H9 (cell line): ENCODE results near the gene GDF15. TPM values are rescaled to one million over a fixed set of nuclear protein-coding genes. Genes with fewer than 3 reads are reported as not detected.

Experiments used
- DNase-seq: peaks from one replicate; pipeline ENCODE4 v3.0.0-alpha.2; 2017
- H2AFZ ChIP-seq: one replicate; pipeline ENCODE4 v1.6.1; 2013; ENCODE audit warnings: mild to moderate bottlenecking, low read length, control low read depth, moderate library complexity
- H2AK5ac ChIP-seq: 2 replicates; pipeline ENCODE4 v1.6.1; 2013; ENCODE audit warnings: low read length, control low read depth, mixed read lengths; ENCODE audit not compliant: insufficient read length
- H2BK120ac ChIP-seq: one replicate; pipeline ENCODE4 v1.6.1; 2013; ENCODE audit warnings: low read depth, mild to moderate bottlenecking, low read length, control low read depth, inconsistent platforms; ENCODE audit not compliant: poor library complexity, severe bottlenecking
- H2BK12ac ChIP-seq: 2 replicates; pipeline ENCODE4 v1.6.1; 2013; ENCODE audit warnings: low read length, control low read depth, mixed read lengths, low read depth; ENCODE audit not compliant: insufficient read length
- H2BK15ac ChIP-seq: 2 replicates; pipeline ENCODE4 v1.6.1; 2013; ENCODE audit warnings: low read depth, low read length, control low read depth
- H2BK20ac ChIP-seq: one replicate; pipeline ENCODE4 v1.6.1; 2013; ENCODE audit warnings: low read depth, mild to moderate bottlenecking, low read length, control low read depth, inconsistent platforms; ENCODE audit not compliant: poor library complexity, severe bottlenecking
- H2BK5ac ChIP-seq: 2 replicates; pipeline ENCODE4 v1.6.1; 2013; ENCODE audit warnings: low read length, control low read depth, mixed read lengths; ENCODE audit not compliant: insufficient read length
- H3K14ac ChIP-seq: 2 replicates; pipeline ENCODE4 v1.6.1; 2013; ENCODE audit warnings: low read length, control low read depth; ENCODE audit not compliant: insufficient read depth
- H3K18ac ChIP-seq: 2 replicates; pipeline ENCODE4 v1.6.1; 2013; ENCODE audit warnings: low read depth, mild to moderate bottlenecking, mixed read lengths, low read length, control low read depth; ENCODE audit not compliant: insufficient read length
- H3K23ac ChIP-seq: 2 replicates; pipeline ENCODE4 v1.6.1; 2013; ENCODE audit warnings: low read length, control low read depth, mixed read lengths, low read depth; ENCODE audit not compliant: insufficient read length
- H3K23me2 ChIP-seq: 2 replicates; pipeline ENCODE4 v1.6.1; 2013; ENCODE audit warnings: low read depth, mild to moderate bottlenecking, mixed read lengths, low read length, control low read depth; ENCODE audit not compliant: insufficient read length, poor library complexity, severe bottlenecking
- H3K27ac ChIP-seq: 2 replicates; pipeline ENCODE4 v1.5.1; 2013; ENCODE audit warnings: low read length, control low read depth, mixed read lengths, low read depth; ENCODE audit not compliant: insufficient read length
- H3K27me3 ChIP-seq: 2 replicates; pipeline ENCODE4 v1.6.1; 2013; ENCODE audit warnings: low read length, control low read depth, inconsistent platforms; ENCODE audit not compliant: insufficient read depth
- H3K4ac ChIP-seq: 2 replicates; pipeline ENCODE4 v1.6.1; 2013; ENCODE audit warnings: low read depth, mild to moderate bottlenecking, control low read depth, inconsistent platforms, low read length, moderate library complexity
- H3K4me1 ChIP-seq: 2 replicates; pipeline ENCODE4 v1.6.1; 2013; ENCODE audit warnings: low read length, control low read depth, inconsistent platforms; ENCODE audit not compliant: insufficient read depth
- H3K4me2 ChIP-seq: 2 replicates; pipeline ENCODE4 v1.6.1; 2013; ENCODE audit warnings: low read length, control low read depth, mixed read lengths; ENCODE audit not compliant: insufficient read length, insufficient read depth
- H3K56ac ChIP-seq: 2 replicates; pipeline ENCODE4 v1.6.1; 2013; ENCODE audit warnings: low read depth, mild to moderate bottlenecking, mixed read lengths, low read length, control low read depth; ENCODE audit not compliant: insufficient read length
- H3K79me1 ChIP-seq: 2 replicates; pipeline ENCODE4 v1.6.1; 2013; ENCODE audit warnings: low read depth, mild to moderate bottlenecking, moderate library complexity, low read length, control low read depth, inconsistent platforms; ENCODE audit not compliant: insufficient read depth, poor library complexity, severe bottlenecking
- H3K79me2 ChIP-seq: 2 replicates; pipeline ENCODE4 v1.6.1; 2013; ENCODE audit warnings: low read length, control low read depth, inconsistent platforms; ENCODE audit not compliant: insufficient read depth
- H3K9ac ChIP-seq: 2 replicates; pipeline ENCODE4 v1.6.1; 2013; ENCODE audit warnings: low read length, control low read depth, mixed read lengths; ENCODE audit not compliant: insufficient read length; ENCODE audit errors: extremely low read depth
- H3K9me3 ChIP-seq: one replicate; pipeline ENCODE4 v1.6.1; 2013; ENCODE audit warnings: low read depth, low read length, inconsistent platforms; ENCODE audit not compliant: control insufficient read depth
- H3T11ph ChIP-seq: one replicate; pipeline ENCODE4 v1.6.1; 2013; ENCODE audit warnings: mild to moderate bottlenecking, low read length, control low read depth, inconsistent platforms
- H4K20me1 ChIP-seq: one replicate; pipeline ENCODE4 v1.6.1; 2013; ENCODE audit not compliant: control insufficient read depth, insufficient read length, insufficient read depth
- H4K5ac ChIP-seq: 2 replicates; pipeline ENCODE4 v1.6.1; 2013; ENCODE audit warnings: low read depth, mild to moderate bottlenecking, mixed read lengths, low read length, control low read depth; ENCODE audit not compliant: insufficient read length
- H4K8ac ChIP-seq: replicated peaks from 2 replicates; pipeline ENCODE4 v1.6.1; 2013; ENCODE audit warnings: low read length, control low read depth, mixed read lengths, low read depth; ENCODE audit not compliant: insufficient read length
- H4K91ac ChIP-seq: 2 replicates; pipeline ENCODE4 v1.6.1; 2013; ENCODE audit warnings: low read depth, mild to moderate bottlenecking, moderate library complexity, mixed read lengths, low read length, control low read depth; ENCODE audit not compliant: insufficient read length
- H3K27ac Mint-ChIP-seq, 3 experiments: 2 replicates in 2 of 3; 3 replicates in 1 of 3; pipeline ENCODE4 v1.8.0; 2020 to 2021; ENCODE audit warnings: mixed read lengths in 3 of 3, mild to moderate bottlenecking in 1 of 3, moderate library complexity in 1 of 3
- H3K27me3 Mint-ChIP-seq: 2 replicates; pipeline ENCODE4 v1.8.0; 2021; ENCODE audit warnings: low read depth, mild to moderate bottlenecking, moderate library complexity, mixed read lengths
- H3K36me3 Mint-ChIP-seq, 3 experiments: 2 replicates in 2 of 3; 3 replicates in 1 of 3; pipeline ENCODE4 v1.8.0; 2020 to 2021; ENCODE audit warnings: low read depth in 3 of 3, mixed read lengths in 3 of 3; ENCODE audit not compliant: insufficient read depth in 1 of 3
- H3K4me1 Mint-ChIP-seq, 2 experiments: 2 replicates each; pipeline ENCODE4 v1.8.0; 2020; ENCODE audit warnings: mixed read lengths in 2 of 2
- H3K4me3 Mint-ChIP-seq, 2 experiments: 2 replicates in 1 of 2; 3 replicates in 1 of 2; pipeline ENCODE4 v1.8.0; 2020 to 2021; ENCODE audit warnings: mild to moderate bottlenecking in 2 of 2, mixed read lengths in 2 of 2, moderate library complexity in 1 of 2
- H3K9me3 Mint-ChIP-seq, 2 experiments: 2 replicates in 1 of 2; 3 replicates in 1 of 2; pipeline ENCODE4 v1.8.0; 2020; ENCODE audit warnings: mild to moderate bottlenecking in 2 of 2, mixed read lengths in 2 of 2, moderate library complexity in 1 of 2
- WGBS: extraction: QIAGEN DNeasy Blood & Tissue Kit; methylation state at CpG from one replicate; pipeline ENCODE4 v1.1.7; 2013; ENCODE audit warnings: missing lambda C conversion rate, low lambda C conversion rate, mixed read lengths; ENCODE audit not compliant: insufficient read length; ENCODE audit errors: extremely low coverage; 5-methylcytosine and 5-hydroxymethylcytosine counted together
- total RNA-seq: library from RNA; stranded (reverse); gene quantifications from 2 replicates; pipeline ENCODE4 v1.2.1, GENCODE V29; 2021
- TF ChIP-seq, protein P1 (sequence below): fragments of 200-600 bp; sonication (generic); conservative IDR thresholded peaks from 3 replicates; pipeline ENCODE4 v1.8.0; 2021; ENCODE audit warnings: antibody characterized with exemption, mild to moderate bottlenecking

GDF15 gene
- total RNA-seq, 1 experiment from 2014 or later, result 5.7 TPM

DNA sequence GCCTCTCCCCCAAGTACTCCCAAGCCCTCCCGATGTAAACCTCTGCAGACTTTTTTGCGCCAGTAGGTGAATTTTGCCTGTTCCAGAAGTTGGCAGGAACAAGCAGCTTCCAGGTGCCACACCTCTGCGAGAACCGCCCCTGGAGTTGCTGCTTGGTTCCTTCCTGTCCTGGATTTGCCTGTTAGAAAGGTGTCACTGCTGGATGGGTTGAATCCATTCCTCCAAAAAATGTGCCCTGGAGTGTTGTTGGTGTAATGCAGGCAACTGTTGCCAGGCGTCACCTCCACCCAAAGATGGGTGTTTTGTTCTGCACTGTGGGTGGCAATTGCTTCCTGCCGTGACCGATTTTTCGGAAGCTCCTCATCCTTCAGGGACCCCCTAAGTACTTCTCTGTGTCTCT, 39.9 kb upstream of the GDF15 start:
- Histone ChIP-seq H2BK20ac (no peak overlapping the region), H3K14ac (no peak overlapping the region), H2BK12ac (no peak overlapping the region), H3K9ac (no peak overlapping the region), H3K79me1 (no peaks in the 10 kb centered on the region), H4K8ac (no peak overlapping the region), H3T11ph (no peak overlapping the region), H2BK5ac (no peak overlapping the region), H3K27ac (no peak overlapping the region), H3K56ac (no peak overlapping the region), H3K23me2 (peaks cover 1% of the 10 kb centered on the region), H2BK120ac (no peak overlapping the region), H4K20me1 (no peaks in the 10 kb centered on the region), H2AFZ (no peak overlapping the region), H3K4ac (no peak overlapping the region), H3K18ac (peak overlapping the region; percentile 44), H3K4me1 (peaks cover 2% of the 10 kb centered on the region), H3K23ac (no peak overlapping the region), H2AK5ac (no peak overlapping the region), H2BK15ac (no peak overlapping the region), H3K79me2 (no peaks in the 10 kb centered on the region), H3K4me2 (no peak overlapping the region), H4K91ac (no peak overlapping the region), H3K27me3 (no peaks in the 10 kb centered on the region), H4K5ac (no peak overlapping the region), H3K9me3 (no peaks in the 10 kb centered on the region)
- Mint-ChIP-seq H3K27ac (peak overlapping the region; percentile 88 to 96 (median 95)), H3K9me3 (no peaks in the 10 kb centered on the region; a peak in 2 of 5 replicates), H3K4me1 (peaks cover 41 to 43% of the 10 kb centered on the region in 2 experiments), H3K4me3 (peak overlapping the region; percentile 25 to 60), H3K36me3 (peaks cover 0 to 49% (median 8%) of the 10 kb centered on the region in 3 experiments; a peak in 5 of 7 replicates), H3K27me3 (no peaks in the 10 kb centered on the region)
- peak; percentile 84 for DNase-seq
- no CpG with 5 or more reads among the region's 8 CpGs for WGBS
- TF ChIP-seq, protein P1, sequence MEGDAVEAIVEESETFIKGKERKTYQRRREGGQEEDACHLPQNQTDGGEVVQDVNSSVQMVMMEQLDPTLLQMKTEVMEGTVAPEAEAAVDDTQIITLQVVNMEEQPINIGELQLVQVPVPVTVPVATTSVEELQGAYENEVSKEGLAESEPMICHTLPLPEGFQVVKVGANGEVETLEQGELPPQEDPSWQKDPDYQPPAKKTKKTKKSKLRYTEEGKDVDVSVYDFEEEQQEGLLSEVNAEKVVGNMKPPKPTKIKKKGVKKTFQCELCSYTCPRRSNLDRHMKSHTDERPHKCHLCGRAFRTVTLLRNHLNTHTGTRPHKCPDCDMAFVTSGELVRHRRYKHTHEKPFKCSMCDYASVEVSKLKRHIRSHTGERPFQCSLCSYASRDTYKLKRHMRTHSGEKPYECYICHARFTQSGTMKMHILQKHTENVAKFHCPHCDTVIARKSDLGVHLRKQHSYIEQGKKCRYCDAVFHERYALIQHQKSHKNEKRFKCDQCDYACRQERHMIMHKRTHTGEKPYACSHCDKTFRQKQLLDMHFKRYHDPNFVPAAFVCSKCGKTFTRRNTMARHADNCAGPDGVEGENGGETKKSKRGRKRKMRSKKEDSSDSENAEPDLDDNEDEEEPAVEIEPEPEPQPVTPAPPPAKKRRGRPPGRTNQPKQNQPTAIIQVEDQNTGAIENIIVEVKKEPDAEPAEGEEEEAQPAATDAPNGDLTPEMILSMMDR, result no peak; the same call in 2 of the 3 replicates
